Prostate gland (tissue), 2 donors: Measurements from ENCODE around the gene NCOR1.

Experiments used
- CTCF ChIP-seq, 4 experiments: fragments of 200-600 bp in 2 of 4; fragments of 450-650 bp in 2 of 4; sonication (generic) in 2 of 4; IDR thresholded peaks; 1 replicate in 3 of 4; 2 replicates in 1 of 4; pipeline ENCODE4 v1.5.1; 2016 to 2019; ENCODE audit warnings: antibody characterized with exemption in 4 of 4, mild to moderate bottlenecking in 2 of 4, moderate library complexity in 2 of 4
- POLR2AphosphoS5 ChIP-seq: sonication (generic); formaldehyde crosslinking; IDR thresholded peaks from one replicate; pipeline ENCODE4 v1.6.1; 2017; ENCODE audit warnings: antibody characterized with exemption

GRCh38 chr17:16027708-16028584 is 187.4 kb downstream of the NCOR1 start:
- TF ChIP-seq POLR2AphosphoS5 (no peak), CTCF (IDR thresholded peaks at IDR 0.05) (no peak)
